Osteoblast (primary cell): ENCODE data around the gene MEX3A. TPM values are rescaled to one million over a fixed set of nuclear protein-coding genes. Genes with fewer than 3 reads are reported as not detected.
A peak's percentile ranks its signal among the peaks of the same experiment; 100 is the strongest.
"Not testable (repeated sequence)": the region's sequence is repeated elsewhere in the genome, so short reads cannot be mapped to it uniquely, and the experiment has no call there.

Experiments
- DNase-seq: peaks from one replicate; pipeline ENCODE4 v3.0.0; 2011; ENCODE audit warnings: low spot score, mixed read lengths; ENCODE audit not compliant: insufficient read length; ENCODE audit errors: missing footprints
- H2AFZ ChIP-seq: 2 replicates; pipeline ENCODE4 v1.6.0; 2011; ENCODE audit warnings: mild to moderate bottlenecking, low read length
- H3K27ac ChIP-seq: 2 replicates; pipeline ENCODE4 v1.5.1; 2011; ENCODE audit warnings: mild to moderate bottlenecking, low read depth, low read length, moderate library complexity
- H3K27me3 ChIP-seq: 2 replicates; pipeline ENCODE4 v1.6.0; 2012; ENCODE audit warnings: mild to moderate bottlenecking, control low read depth, inconsistent platforms, low read length, moderate library complexity; ENCODE audit not compliant: insufficient read depth
- H3K36me3 ChIP-seq: 2 replicates; pipeline ENCODE4 v1.5.1; 2011; ENCODE audit warnings: mild to moderate bottlenecking, low read length, control low read depth, moderate library complexity; ENCODE audit not compliant: insufficient read depth
- H3K4me1 ChIP-seq: 2 replicates; pipeline ENCODE4 v1.5.1; 2011; ENCODE audit warnings: mild to moderate bottlenecking, low read length, control low read depth, moderate library complexity; ENCODE audit not compliant: insufficient read depth
- H3K4me2 ChIP-seq: 2 replicates; pipeline ENCODE4 v1.6.0; 2011; ENCODE audit warnings: mild to moderate bottlenecking, low read length; ENCODE audit not compliant: insufficient read depth
- H3K4me3 ChIP-seq: fragments of 200-600 bp; sonication (generic); 3 replicates; pipeline ENCODE4 v1.5.1; 2012; ENCODE audit warnings: mild to moderate bottlenecking, low read length, inconsistent platforms; ENCODE audit not compliant: insufficient read depth
- H3K79me2 ChIP-seq: 2 replicates; pipeline ENCODE4 v1.6.0; 2012; ENCODE audit warnings: mild to moderate bottlenecking, low read length, control low read depth, inconsistent platforms; ENCODE audit not compliant: insufficient read depth
- H3K9me3 ChIP-seq: 2 replicates; pipeline ENCODE4 v1.5.1; 2011; ENCODE audit warnings: low read depth, low read length, control low read depth
- H4K20me1 ChIP-seq: 2 replicates; pipeline ENCODE4 v1.6.0; 2012; ENCODE audit warnings: mild to moderate bottlenecking, low read length, control low read depth; ENCODE audit not compliant: insufficient read depth
- total RNA-seq: library from RNA; depleted of rRNA; stranded (reverse); fragments of >200 nt; gene quantifications from 2 replicates; pipeline ENCODE4 v1.2.3, GENCODE V29; 2012
- TF ChIP-seq, protein P1 (sequence below): IDR thresholded peaks from 2 replicates; pipeline ENCODE4 v1.5.1; 2011; ENCODE audit warnings: mild to moderate bottlenecking, low read depth, low read length, moderate library complexity; ENCODE audit errors: extremely low read depth

MEX3A gene
- total RNA-seq, 1 donor = 1.1 TPM

- H3K4me1 ChIP-seq = peaks cover 90% of the 10 kb centered on the region
- TF ChIP-seq, protein P1, sequence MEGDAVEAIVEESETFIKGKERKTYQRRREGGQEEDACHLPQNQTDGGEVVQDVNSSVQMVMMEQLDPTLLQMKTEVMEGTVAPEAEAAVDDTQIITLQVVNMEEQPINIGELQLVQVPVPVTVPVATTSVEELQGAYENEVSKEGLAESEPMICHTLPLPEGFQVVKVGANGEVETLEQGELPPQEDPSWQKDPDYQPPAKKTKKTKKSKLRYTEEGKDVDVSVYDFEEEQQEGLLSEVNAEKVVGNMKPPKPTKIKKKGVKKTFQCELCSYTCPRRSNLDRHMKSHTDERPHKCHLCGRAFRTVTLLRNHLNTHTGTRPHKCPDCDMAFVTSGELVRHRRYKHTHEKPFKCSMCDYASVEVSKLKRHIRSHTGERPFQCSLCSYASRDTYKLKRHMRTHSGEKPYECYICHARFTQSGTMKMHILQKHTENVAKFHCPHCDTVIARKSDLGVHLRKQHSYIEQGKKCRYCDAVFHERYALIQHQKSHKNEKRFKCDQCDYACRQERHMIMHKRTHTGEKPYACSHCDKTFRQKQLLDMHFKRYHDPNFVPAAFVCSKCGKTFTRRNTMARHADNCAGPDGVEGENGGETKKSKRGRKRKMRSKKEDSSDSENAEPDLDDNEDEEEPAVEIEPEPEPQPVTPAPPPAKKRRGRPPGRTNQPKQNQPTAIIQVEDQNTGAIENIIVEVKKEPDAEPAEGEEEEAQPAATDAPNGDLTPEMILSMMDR = peak; percentile 56
- peak overlapping the region; percentile 60 for H3K4me3 ChIP-seq
- peak overlapping the region; percentile 77 for H3K4me2 ChIP-seq
- peak; percentile 94 for DNase-seq
- no peak overlapping the region for H2AFZ ChIP-seq
- no peaks in the 10 kb centered on the region for H3K27me3 ChIP-seq
- H3K79me2 ChIP-seq = peaks cover 86% of the 10 kb centered on the region
- peak overlapping the region; percentile 100 for H3K27ac ChIP-seq
- no peaks in the 10 kb centered on the region for H3K9me3 ChIP-seq
- peaks cover 10% of the 10 kb centered on the region for H3K36me3 ChIP-seq
- H4K20me1 ChIP-seq = peaks cover 23% of the 10 kb centered on the region
Measured at GRCh38 chr1:156126043-156126629, 43.9 kb upstream of the MEX3A start.

GRCh38 chr1:156125544-156125943, 43.3 kb upstream of the MEX3A start:
- Histone ChIP-seq H3K4me1 (peaks cover 95% of the 10 kb centered on the region), H4K20me1 (peaks cover 26% of the 10 kb centered on the region), H3K4me2 (peak overlapping the region; percentile 77), H3K79me2 (peaks cover 88% of the 10 kb centered on the region), H3K36me3 (peaks cover 11% of the 10 kb centered on the region), H3K27ac (peak overlapping the region; percentile 100)
- not testable (repeated sequence) for H3K9me3 ChIP-seq, H3K4me3 ChIP-seq, DNase-seq, H3K27me3 ChIP-seq, H2AFZ ChIP-seq

DNA sequence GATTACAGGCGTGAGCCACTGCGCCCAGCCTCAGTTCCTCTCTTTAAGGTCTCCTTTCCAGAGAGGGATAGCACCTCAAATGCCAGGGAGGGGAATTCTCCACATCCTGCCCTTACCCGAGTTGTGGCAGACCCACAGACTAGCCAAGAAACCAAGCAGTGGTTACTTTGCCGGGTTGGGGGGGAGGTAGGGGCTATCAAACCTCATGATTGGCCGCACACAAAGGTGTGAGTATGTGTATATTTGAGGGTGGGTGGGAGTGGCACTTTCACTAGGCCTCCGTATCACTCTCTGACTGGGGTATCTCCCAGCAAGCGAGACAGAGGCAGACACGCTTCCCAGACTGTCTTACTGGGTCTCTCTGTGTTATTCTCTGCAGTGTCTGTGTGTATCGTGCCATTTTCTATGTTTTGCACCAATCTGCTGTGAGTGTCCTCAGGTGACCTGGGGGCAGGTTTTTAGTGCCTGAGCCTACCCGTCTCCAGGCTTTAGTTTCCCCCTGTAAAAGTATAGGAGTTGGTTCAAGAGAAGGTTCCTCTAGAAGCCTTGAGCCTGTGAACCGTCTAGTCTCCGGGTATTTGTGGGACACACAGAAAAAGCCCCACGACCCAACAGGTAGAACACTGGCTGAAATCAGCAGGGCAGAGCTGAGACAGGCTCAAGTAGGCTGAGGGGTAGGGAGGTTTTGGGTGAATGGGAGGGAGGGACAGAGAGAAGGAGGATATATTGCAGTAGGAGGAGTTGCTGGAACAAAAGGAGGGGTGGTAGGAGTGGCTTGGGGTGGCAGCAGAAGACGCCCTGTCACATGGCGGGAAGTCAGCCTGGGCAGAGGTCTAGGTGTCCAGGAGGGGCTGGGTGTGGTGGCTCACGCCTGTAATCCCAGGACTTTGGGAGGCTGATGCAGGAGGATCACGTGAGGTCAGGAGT, 42.6 kb upstream of the MEX3A start:
- Histone ChIP-seq H3K4me1 (peaks cover 96% of the 10 kb centered on the region), H3K36me3 (peaks cover 16% of the 10 kb centered on the region), H3K27ac (peak overlapping the region; percentile 100), H4K20me1 (peaks cover 31% of the 10 kb centered on the region), H3K9me3 (no peaks in the 10 kb centered on the region), H3K4me3 (no peak overlapping the region), H3K27me3 (no peaks in the 10 kb centered on the region), H2AFZ (no peak overlapping the region), H3K4me2 (peak overlapping the region; percentile 77), H3K79me2 (peaks cover 88% of the 10 kb centered on the region)
- TF ChIP-seq, protein P1 = no peak
- DNase-seq = no peak

GRCh38 chr1:156123356-156124196, 41.3 kb upstream of the MEX3A start:
- Histone ChIP-seq H3K4me2 (peak overlapping the region; percentile 84), H3K4me3 (peak overlapping the region; percentile 67), H4K20me1 (peaks cover 36% of the 10 kb centered on the region), H3K4me1 (peaks cover 95% of the 10 kb centered on the region), H3K9me3 (no peaks in the 10 kb centered on the region), H3K27me3 (no peaks in the 10 kb centered on the region), H3K36me3 (peaks cover 14% of the 10 kb centered on the region), H3K79me2 (peaks cover 85% of the 10 kb centered on the region), H2AFZ (no peak overlapping the region), H3K27ac (peak overlapping the region; percentile 100)
- DNase-seq = peak; percentile 83
- TF ChIP-seq, protein P1 = peak; percentile 38
